ENCODE measurements around the gene KCNH8.

Gene KCNH8

GRCh38 chr3:19489936-19490335 is 341.6 kb downstream of the KCNH8 start:
- TF ChIP-seq ZBTB7A (IDR thresholded peaks at IDR 0.05; ENCODE audit: low read depth): no peak

- TF ChIP-seq RAD21 (IDR thresholded peaks at IDR 0.05; ENCODE audit: low read depth) (no peak), EP300 (IDR thresholded peaks at IDR 0.05; ENCODE audit: borderline replicate concordance) (no peak), MAX (IDR thresholded peaks at IDR 0.05) (no peak), YY1 (IDR thresholded peaks at IDR 0.05; ENCODE audit: low read depth) (no peak), NFIC (IDR thresholded peaks at IDR 0.05) (no peak), CREB1 (IDR thresholded peaks at IDR 0.05; ENCODE audit: low read depth) (no peak), FOXM1 (IDR thresholded peaks at IDR 0.05; ENCODE audit: borderline replicate concordance, low read depth) (no peak), TEAD4 (IDR thresholded peaks at IDR 0.05) (no peak), REST (IDR thresholded peaks at IDR 0.05; ENCODE audit: low read depth) (no peak), EGR1 (IDR thresholded peaks at IDR 0.05) (no peak), TCF12 (IDR thresholded peaks at IDR 0.05; ENCODE audit: low read depth) (no peak), TAF1 (IDR thresholded peaks at IDR 0.05; ENCODE audit: low read depth) (no peak), CEBPB (IDR thresholded peaks at IDR 0.05) (no peak), ZBTB7A (IDR thresholded peaks at IDR 0.05; ENCODE audit: low read depth) (no peak)
These were observed 357.9 kb downstream of the KCNH8 start for GRCh38 chr3:19506171-19506570.

GRCh38 chr3:19522305-19522704 is 374.0 kb downstream of the KCNH8 start:
- TF ChIP-seq TCF12 (IDR thresholded peaks at IDR 0.05; ENCODE audit: low read depth): no peak
- no peak for TF ChIP-seq CREB1 (IDR thresholded peaks at IDR 0.05; ENCODE audit: low read depth)
- no peak for TF ChIP-seq RAD21 (IDR thresholded peaks at IDR 0.05; ENCODE audit: low read depth)
- TF ChIP-seq TAF1 (IDR thresholded peaks at IDR 0.05; ENCODE audit: low read depth): no peak
- TF ChIP-seq ZBTB7A (IDR thresholded peaks at IDR 0.05; ENCODE audit: low read depth): no peak
- no peak for TF ChIP-seq FOXM1 (IDR thresholded peaks at IDR 0.05; ENCODE audit: borderline replicate concordance, low read depth)
- TF ChIP-seq NFIC (IDR thresholded peaks at IDR 0.05): no peak
- no peak for TF ChIP-seq MAX (IDR thresholded peaks at IDR 0.05)
- TF ChIP-seq YY1 (IDR thresholded peaks at IDR 0.05; ENCODE audit: low read depth): no peak

- TF ChIP-seq EGR1 (IDR thresholded peaks at IDR 0.05) (no peak), CEBPB (IDR thresholded peaks at IDR 0.05) (no peak)
These were observed 377.8 kb downstream of the KCNH8 start for GRCh38 chr3:19526071-19526470.

GRCh38 chr3:19527746-19528145 is 379.4 kb downstream of the KCNH8 start:
- no peak for TF ChIP-seq USF1 (IDR thresholded peaks at IDR 0.05)
- no peak for TF ChIP-seq YY1 (IDR thresholded peaks at IDR 0.05; ENCODE audit: low read depth)
- no peak for TF ChIP-seq MAX (IDR thresholded peaks at IDR 0.05)
- TF ChIP-seq TAF1 (IDR thresholded peaks at IDR 0.05; ENCODE audit: low read depth): no peak
- no peak for TF ChIP-seq CEBPB (IDR thresholded peaks at IDR 0.05)
- no peak for TF ChIP-seq REST (IDR thresholded peaks at IDR 0.05; ENCODE audit: low read depth)
- TF ChIP-seq ZBTB7A (IDR thresholded peaks at IDR 0.05; ENCODE audit: low read depth): no peak
- TF ChIP-seq CREB1 (IDR thresholded peaks at IDR 0.05; ENCODE audit: low read depth): no peak
- no peak for TF ChIP-seq TEAD4 (IDR thresholded peaks at IDR 0.05)
- no peak for TF ChIP-seq FOXM1 (IDR thresholded peaks at IDR 0.05; ENCODE audit: borderline replicate concordance, low read depth)

GRCh38 chr3:19531426-19531825 is 383.1 kb downstream of the KCNH8 start:
- TF ChIP-seq RAD21 (IDR thresholded peaks at IDR 0.05; ENCODE audit: low read depth) (no peak), USF1 (IDR thresholded peaks at IDR 0.05) (no peak), FOXM1 (IDR thresholded peaks at IDR 0.05; ENCODE audit: borderline replicate concordance, low read depth) (no peak), TAF1 (IDR thresholded peaks at IDR 0.05; ENCODE audit: low read depth) (no peak), TCF12 (IDR thresholded peaks at IDR 0.05; ENCODE audit: low read depth) (no peak), EGR1 (IDR thresholded peaks at IDR 0.05) (no peak), CREB1 (IDR thresholded peaks at IDR 0.05; ENCODE audit: low read depth) (no peak), TEAD4 (IDR thresholded peaks at IDR 0.05) (no peak), NFIC (IDR thresholded peaks at IDR 0.05) (no peak), MAX (IDR thresholded peaks at IDR 0.05) (no peak), CEBPB (IDR thresholded peaks at IDR 0.05) (no peak), REST (IDR thresholded peaks at IDR 0.05; ENCODE audit: low read depth) (no peak), EP300 (IDR thresholded peaks at IDR 0.05; ENCODE audit: borderline replicate concordance) (no peak), YY1 (IDR thresholded peaks at IDR 0.05; ENCODE audit: low read depth) (no peak), ZBTB7A (IDR thresholded peaks at IDR 0.05; ENCODE audit: low read depth) (no peak)
